ENCODE measurements around the gene UBE4A.
A peak's percentile ranks its signal among the peaks of the same experiment; 100 is the strongest.

UBE4A gene

GRCh38 chr11:118438314-118438931 is 79.0 kb downstream of the UBE4A start:
- peak; percentile 11 to 26 for ATAC-seq

GRCh38 chr11:118439646-118440045 is 80.2 kb downstream of the UBE4A start:
- no peak for ATAC-seq

- no peak for ATAC-seq
These were observed 82.4 kb downstream of the UBE4A start for GRCh38 chr11:118441770-118442275.

GRCh38 chr11:118442301-118442700 is 82.9 kb downstream of the UBE4A start:
- no peak for ATAC-seq

GRCh38 chr11:118442908-118443589 is 83.6 kb downstream of the UBE4A start:
- ATAC-seq = no peak

- peak; percentile 77 to 80 for ATAC-seq
These were observed 84.3 kb downstream of the UBE4A start for GRCh38 chr11:118443590-118444218.

- no peak for ATAC-seq
These were observed 88.0 kb downstream of the UBE4A start for GRCh38 chr11:118447423-118447822.

GRCh38 chr11:118448294-118448693 is 88.9 kb downstream of the UBE4A start:
- ATAC-seq = peak in 1 of 2 donors; percentile 25

Measured in activated CD4-positive, CD25-positive, alpha-beta regulatory T cell treated with anti-CD3 and anti-CD28 coated beads, Interleukin-2, amount 50 U/mL, for 24 hours (primary cell).